Stimulated activated CD8-positive, alpha-beta memory T cell treated with anti-CD3 and anti-CD28 coated beads, Interleukin-7, amount 100 ng/mL, for 24 hours (primary cell): ENCODE measurements around the gene GPR89B.
"Not testable (repeated sequence)": the region's sequence is repeated elsewhere in the genome, so short reads cannot be mapped to it uniquely, and the experiment has no call there.

ENCODE experiments used
- DNase-seq: peaks from one replicate; pipeline ENCODE4 v3.0.0-alpha.2; 2020; ENCODE audit warnings: low read depth

The GPR89B gene

GRCh38 chr1:147928236-147929132, at the start of gene GPR89B:
Gene GPR89B, plus strand, starts transcription at chr1:147928420. Its CDS starts 117 bp downstream, at chr1:147928537.
- peak; percentile 82 for DNase-seq

DNA sequence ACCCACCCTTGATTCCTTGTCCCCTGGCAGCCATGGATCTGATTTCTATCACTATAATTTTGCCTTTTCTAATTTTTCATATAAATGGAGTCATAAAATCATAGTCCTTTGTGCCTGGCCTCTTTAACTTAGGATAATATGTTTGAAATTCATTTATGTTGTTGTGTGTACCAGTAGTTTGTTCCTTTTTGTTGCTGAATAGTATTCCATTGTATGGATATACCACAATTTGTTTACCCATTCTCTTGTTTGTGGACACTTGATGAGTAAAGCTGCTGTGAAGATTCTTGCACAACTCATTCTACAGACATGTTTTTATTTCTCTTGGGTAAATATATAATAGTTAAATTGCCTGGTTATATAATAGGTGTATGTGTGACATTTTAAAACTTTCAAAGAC, 48.3 kb upstream of the GPR89B start:
- no peak for DNase-seq

DNA sequence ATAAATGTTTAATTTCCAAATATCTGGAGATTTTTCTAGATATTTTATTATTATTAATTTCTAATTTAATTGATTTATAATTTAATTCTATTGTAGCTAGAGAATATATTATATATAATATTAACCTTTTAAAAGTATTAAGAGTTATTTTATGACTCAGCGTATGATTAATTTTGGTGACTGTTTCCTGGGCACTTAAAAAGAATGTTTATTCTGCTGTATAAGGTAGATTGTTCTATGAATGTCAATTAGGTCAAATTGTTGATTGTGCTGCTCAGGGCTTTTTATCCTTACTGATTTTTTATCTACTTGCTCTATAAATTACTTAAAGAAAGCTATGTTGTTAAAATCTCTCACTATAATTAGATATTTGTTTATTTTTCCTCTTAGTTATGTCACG, 45.7 kb upstream of the GPR89B start:
- no peak for DNase-seq

DNA sequence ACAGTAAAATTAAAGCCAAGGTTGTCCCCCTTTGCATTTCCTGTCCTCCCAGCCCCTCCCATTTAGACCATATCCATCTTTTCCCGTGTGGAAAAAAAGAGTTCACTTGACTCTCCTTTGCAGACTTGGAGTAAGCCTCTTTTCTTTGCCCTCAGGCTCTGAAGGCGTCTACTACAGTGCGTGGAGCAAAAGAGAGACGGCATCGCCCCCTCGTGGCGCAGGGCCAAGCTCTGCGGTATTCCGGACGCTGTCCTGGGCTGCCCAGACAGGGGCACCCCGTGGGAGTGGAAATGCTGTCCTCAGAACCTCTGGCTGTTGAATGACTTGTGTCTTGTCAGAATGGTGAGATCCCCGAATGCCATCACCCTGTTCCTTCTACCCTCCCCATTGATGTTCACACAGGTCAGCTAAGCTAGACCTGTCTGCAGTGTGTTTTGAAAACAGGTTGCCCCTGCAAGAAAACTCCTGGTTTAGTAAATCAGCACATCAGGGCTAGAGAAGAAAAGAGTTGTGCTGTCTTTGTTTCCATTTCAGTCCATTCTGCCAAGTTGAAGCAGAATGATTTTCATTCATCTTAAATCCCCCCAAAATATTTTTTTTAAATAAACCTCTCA, 37.9 kb upstream of the GPR89B start:
- peak; percentile 26 for DNase-seq

- DNase-seq, result no peak
Measured at GRCh38 chr1:147891088-147891487, 37.1 kb upstream of the GPR89B start.

GRCh38 chr1:147892216-147892615, 36.0 kb upstream of the GPR89B start:
- no peak for DNase-seq

DNA sequence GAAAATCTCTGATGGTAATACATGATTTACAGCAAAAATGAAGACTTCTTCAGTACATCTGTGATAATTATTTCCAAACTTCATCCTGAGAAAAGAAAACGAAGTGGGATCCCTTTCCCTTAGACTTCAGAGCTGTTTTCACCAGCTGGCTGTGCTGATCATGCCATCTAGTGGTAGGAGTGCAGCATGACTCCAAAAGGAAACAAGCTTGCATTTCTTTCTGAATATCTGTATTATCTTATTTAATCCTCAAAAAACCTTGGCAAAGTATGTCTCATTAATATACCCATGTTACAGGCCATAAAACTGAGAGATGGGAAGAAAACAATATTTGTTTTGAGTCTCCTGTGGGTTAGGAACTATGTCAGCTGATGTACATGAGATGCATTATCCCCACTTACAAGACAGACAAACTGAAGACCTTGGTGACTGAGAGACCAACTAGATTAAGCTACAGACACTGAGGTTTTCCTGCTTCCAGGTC, 35.4 kb upstream of the GPR89B start:
- no peak for DNase-seq

GRCh38 chr1:147895123-147895522, 33.1 kb upstream of the GPR89B start:
- DNase-seq, result no peak

- DNase-seq, result no peak
Measured at GRCh38 chr1:147897029-147897752, 31.0 kb upstream of the GPR89B start.

- no peak for DNase-seq
Measured at GRCh38 chr1:147897789-147898188, 30.4 kb upstream of the GPR89B start.

GRCh38 chr1:147902253-147902845, 25.9 kb upstream of the GPR89B start, which contains the start of gene GJA8:
Gene GJA8, plus strand, starts transcription at chr1:147902795. Its CDS starts 5,161 bp downstream, at chr1:147907956.
- no peak for DNase-seq

DNA sequence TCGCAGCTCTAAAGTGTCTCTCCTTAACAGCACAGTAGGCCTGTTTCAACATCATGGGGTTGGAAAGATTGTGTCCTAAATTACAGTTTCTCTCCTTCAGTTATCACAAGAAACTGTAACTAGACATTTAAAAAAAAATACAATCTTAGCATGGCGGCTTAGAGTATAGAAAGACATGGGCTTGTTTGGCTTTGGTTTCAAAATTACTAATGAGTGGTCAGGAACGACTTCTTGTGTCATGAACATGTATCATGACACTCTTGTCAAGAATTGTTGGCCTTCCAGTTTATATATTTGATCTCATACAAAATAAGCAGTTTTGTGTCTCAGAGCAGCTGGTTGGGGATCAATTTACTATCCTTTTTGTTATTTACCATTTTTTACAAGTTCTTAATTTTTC, 23.5 kb upstream of the GPR89B start:
- no peak for DNase-seq

DNA sequence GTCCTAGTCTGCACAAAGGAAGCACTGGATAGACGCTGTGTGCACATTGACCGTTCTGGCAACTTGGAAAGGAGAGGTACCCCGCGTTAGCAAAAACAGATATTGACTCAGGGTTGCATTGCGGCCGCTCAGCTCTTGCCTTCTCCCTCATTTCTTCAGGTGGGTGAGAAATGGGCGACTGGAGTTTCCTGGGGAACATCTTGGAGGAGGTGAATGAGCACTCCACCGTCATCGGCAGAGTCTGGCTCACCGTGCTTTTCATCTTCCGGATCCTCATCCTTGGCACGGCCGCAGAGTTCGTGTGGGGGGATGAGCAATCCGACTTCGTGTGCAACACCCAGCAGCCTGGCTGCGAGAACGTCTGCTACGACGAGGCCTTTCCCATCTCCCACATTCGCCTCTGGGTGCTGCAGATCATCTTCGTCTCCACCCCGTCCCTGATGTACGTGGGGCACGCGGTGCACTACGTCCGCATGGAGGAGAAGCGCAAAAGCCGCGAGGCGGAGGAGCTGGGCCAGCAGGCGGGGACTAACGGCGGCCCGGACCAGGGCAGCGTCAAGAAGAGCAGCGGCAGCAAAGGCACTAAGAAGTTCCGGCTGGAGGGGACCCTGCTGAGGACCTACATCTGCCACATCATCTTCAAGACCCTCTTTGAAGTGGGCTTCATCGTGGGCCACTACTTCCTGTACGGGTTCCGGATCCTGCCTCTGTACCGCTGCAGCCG, 20.3 kb upstream of the GPR89B start:
- no peak for DNase-seq

GRCh38 chr1:147912553-147912952, 15.7 kb upstream of the GPR89B start:
- no peak for DNase-seq

DNA sequence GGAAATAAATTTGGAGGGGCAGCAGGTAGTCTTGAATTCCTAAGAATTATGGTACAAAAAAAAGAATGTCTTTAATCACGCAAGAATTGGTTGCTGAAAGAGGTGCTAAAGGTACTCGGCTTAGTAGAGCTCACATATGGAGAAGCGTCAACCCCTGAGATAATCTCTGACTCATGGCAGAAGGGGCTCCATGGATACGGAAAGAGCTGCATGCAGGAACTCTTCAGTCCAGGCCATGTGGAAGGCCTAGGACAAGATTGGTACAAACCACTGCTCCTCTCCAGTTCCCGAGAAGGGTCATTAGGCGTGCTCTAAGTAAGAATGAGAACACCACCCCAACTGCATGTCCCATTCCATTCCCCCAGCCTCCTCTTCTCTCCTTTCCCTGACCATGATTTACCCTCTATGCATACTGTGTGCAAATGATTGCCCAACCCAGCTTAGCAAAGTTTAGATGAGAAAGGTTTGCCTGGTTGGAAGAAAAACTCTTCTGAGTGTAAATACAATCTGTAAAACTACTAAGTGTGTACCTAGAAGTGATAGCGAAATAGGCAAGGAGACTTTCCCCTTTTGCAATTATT, 14.8 kb upstream of the GPR89B start:
- DNase-seq, result no peak

- no peak for DNase-seq
Measured at GRCh38 chr1:147919896-147920295, 8.3 kb upstream of the GPR89B start.

GRCh38 chr1:147924813-147925212, 3.4 kb upstream of the GPR89B start:
- DNase-seq, result no peak

DNA sequence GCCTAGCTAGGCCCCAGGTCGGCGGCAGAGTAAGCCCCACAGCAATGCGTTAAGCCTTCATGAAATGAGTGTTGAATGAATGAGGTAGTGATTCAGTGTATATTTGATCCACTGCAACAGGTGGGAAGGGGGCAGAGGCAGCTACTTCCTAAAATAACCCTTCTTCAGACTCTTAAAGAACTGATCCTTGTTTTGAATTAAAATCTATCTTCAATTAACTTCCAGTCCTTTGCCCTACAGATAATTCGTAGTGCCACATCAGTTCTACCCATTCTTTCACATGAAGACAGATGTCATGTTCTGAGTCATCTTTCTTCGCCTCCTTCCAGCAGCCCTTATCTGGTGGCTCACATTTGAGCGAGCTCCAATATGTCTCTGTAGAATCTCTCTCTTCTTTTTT, 1.0 kb upstream of the GPR89B start:
- not testable (repeated sequence) for DNase-seq

DNA sequence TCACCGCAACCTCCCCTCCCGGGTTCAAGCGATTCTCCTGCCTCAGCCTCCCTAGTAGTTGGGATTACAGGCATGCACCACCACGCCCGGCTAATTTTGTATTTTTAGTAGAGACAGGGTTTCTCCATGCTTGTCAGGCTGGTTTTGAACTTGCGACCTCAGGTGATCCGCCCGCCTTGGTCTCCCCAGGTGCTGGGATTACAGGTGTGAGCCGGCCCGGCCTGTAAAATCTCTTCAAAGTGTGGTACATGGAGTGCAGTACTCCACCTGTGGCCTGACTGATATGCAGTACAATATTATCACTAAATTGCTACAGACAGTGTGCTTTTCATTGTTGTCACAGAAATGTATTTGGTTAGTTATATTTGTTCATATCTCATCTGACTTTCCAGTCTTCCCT, 531 bp upstream of the GPR89B start:
- not testable (repeated sequence) for DNase-seq

DNA sequence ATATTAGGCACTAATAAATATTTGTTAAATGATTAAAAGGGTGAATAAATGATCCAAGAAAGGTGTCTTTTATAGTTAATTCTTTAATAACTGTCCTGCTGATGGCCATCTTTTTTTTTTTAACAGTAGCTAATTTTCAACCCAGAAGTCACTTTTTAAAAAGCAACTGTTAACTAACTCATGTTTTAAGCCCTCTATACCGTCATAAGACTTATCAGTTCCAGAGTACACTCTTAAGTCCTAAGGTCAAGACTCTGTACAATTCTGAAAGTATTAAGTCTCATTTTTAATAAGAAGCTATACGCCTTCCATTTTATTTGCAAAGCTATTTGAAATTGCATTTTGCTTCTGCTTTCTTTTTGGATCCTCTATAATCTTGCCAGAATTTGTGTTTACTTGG, 2.9 kb downstream of the GPR89B start:
- not testable (repeated sequence) for DNase-seq

DNA sequence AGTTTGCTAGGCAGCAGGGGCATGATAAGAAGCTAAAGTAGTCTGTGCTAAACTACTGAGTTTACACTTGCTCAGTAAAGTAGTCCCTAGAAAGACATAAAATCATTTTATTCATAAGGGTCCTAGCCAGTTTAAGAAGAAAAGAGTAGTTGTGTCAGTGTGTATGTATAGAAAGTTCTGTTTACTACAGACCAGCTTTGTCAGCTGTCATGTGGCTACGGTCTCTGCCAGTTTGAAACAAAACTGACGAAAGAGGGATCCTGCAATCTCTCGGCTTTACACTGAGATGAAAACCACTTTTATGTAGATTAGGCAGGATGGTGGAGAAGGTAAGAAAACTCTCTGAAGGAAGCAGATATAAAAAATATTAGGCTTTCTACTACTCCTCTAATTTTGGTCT, 7.1 kb downstream of the GPR89B start:
- not testable (repeated sequence) for DNase-seq
